H9 (cell line): Measurements from ENCODE around the gene STK24. TPM values are rescaled to one million over a fixed set of nuclear protein-coding genes. Genes with fewer than 3 reads are reported as not detected.

Source experiments
- DNase-seq: peaks from one replicate; pipeline ENCODE4 v3.0.0-alpha.2; 2017
- H2AFZ ChIP-seq: one replicate; pipeline ENCODE4 v1.6.1; 2013; ENCODE audit warnings: mild to moderate bottlenecking, low read length, control low read depth, moderate library complexity
- H2AK5ac ChIP-seq: 2 replicates; pipeline ENCODE4 v1.6.1; 2013; ENCODE audit warnings: low read length, control low read depth, mixed read lengths; ENCODE audit not compliant: insufficient read length
- H2BK120ac ChIP-seq: one replicate; pipeline ENCODE4 v1.6.1; 2013; ENCODE audit warnings: low read depth, mild to moderate bottlenecking, low read length, control low read depth, inconsistent platforms; ENCODE audit not compliant: poor library complexity, severe bottlenecking
- H2BK12ac ChIP-seq: 2 replicates; pipeline ENCODE4 v1.6.1; 2013; ENCODE audit warnings: low read length, control low read depth, mixed read lengths, low read depth; ENCODE audit not compliant: insufficient read length
- H2BK15ac ChIP-seq: 2 replicates; pipeline ENCODE4 v1.6.1; 2013; ENCODE audit warnings: low read depth, low read length, control low read depth
- H2BK20ac ChIP-seq: one replicate; pipeline ENCODE4 v1.6.1; 2013; ENCODE audit warnings: low read depth, mild to moderate bottlenecking, low read length, control low read depth, inconsistent platforms; ENCODE audit not compliant: poor library complexity, severe bottlenecking
- H2BK5ac ChIP-seq: 2 replicates; pipeline ENCODE4 v1.6.1; 2013; ENCODE audit warnings: low read length, control low read depth, mixed read lengths; ENCODE audit not compliant: insufficient read length
- H3K14ac ChIP-seq: 2 replicates; pipeline ENCODE4 v1.6.1; 2013; ENCODE audit warnings: low read length, control low read depth; ENCODE audit not compliant: insufficient read depth
- H3K18ac ChIP-seq: 2 replicates; pipeline ENCODE4 v1.6.1; 2013; ENCODE audit warnings: low read depth, mild to moderate bottlenecking, mixed read lengths, low read length, control low read depth; ENCODE audit not compliant: insufficient read length
- H3K23ac ChIP-seq: 2 replicates; pipeline ENCODE4 v1.6.1; 2013; ENCODE audit warnings: low read length, control low read depth, mixed read lengths, low read depth; ENCODE audit not compliant: insufficient read length
- H3K23me2 ChIP-seq: 2 replicates; pipeline ENCODE4 v1.6.1; 2013; ENCODE audit warnings: low read depth, mild to moderate bottlenecking, mixed read lengths, low read length, control low read depth; ENCODE audit not compliant: insufficient read length, poor library complexity, severe bottlenecking
- H3K27ac ChIP-seq: 2 replicates; pipeline ENCODE4 v1.5.1; 2013; ENCODE audit warnings: low read length, control low read depth, mixed read lengths, low read depth; ENCODE audit not compliant: insufficient read length
- H3K27me3 ChIP-seq: 2 replicates; pipeline ENCODE4 v1.6.1; 2013; ENCODE audit warnings: low read length, control low read depth, inconsistent platforms; ENCODE audit not compliant: insufficient read depth
- H3K4ac ChIP-seq: 2 replicates; pipeline ENCODE4 v1.6.1; 2013; ENCODE audit warnings: low read depth, mild to moderate bottlenecking, control low read depth, inconsistent platforms, low read length, moderate library complexity
- H3K4me1 ChIP-seq: 2 replicates; pipeline ENCODE4 v1.6.1; 2013; ENCODE audit warnings: low read length, control low read depth, inconsistent platforms; ENCODE audit not compliant: insufficient read depth
- H3K4me2 ChIP-seq: 2 replicates; pipeline ENCODE4 v1.6.1; 2013; ENCODE audit warnings: low read length, control low read depth, mixed read lengths; ENCODE audit not compliant: insufficient read length, insufficient read depth
- H3K56ac ChIP-seq: 2 replicates; pipeline ENCODE4 v1.6.1; 2013; ENCODE audit warnings: low read depth, mild to moderate bottlenecking, mixed read lengths, low read length, control low read depth; ENCODE audit not compliant: insufficient read length
- H3K79me1 ChIP-seq: 2 replicates; pipeline ENCODE4 v1.6.1; 2013; ENCODE audit warnings: low read depth, mild to moderate bottlenecking, moderate library complexity, low read length, control low read depth, inconsistent platforms; ENCODE audit not compliant: insufficient read depth, poor library complexity, severe bottlenecking
- H3K79me2 ChIP-seq: 2 replicates; pipeline ENCODE4 v1.6.1; 2013; ENCODE audit warnings: low read length, control low read depth, inconsistent platforms; ENCODE audit not compliant: insufficient read depth
- H3K9ac ChIP-seq: 2 replicates; pipeline ENCODE4 v1.6.1; 2013; ENCODE audit warnings: low read length, control low read depth, mixed read lengths; ENCODE audit not compliant: insufficient read length; ENCODE audit errors: extremely low read depth
- H3K9me3 ChIP-seq: one replicate; pipeline ENCODE4 v1.6.1; 2013; ENCODE audit warnings: low read depth, low read length, inconsistent platforms; ENCODE audit not compliant: control insufficient read depth
- H3T11ph ChIP-seq: one replicate; pipeline ENCODE4 v1.6.1; 2013; ENCODE audit warnings: mild to moderate bottlenecking, low read length, control low read depth, inconsistent platforms
- H4K20me1 ChIP-seq: one replicate; pipeline ENCODE4 v1.6.1; 2013; ENCODE audit not compliant: control insufficient read depth, insufficient read length, insufficient read depth
- H4K5ac ChIP-seq: 2 replicates; pipeline ENCODE4 v1.6.1; 2013; ENCODE audit warnings: low read depth, mild to moderate bottlenecking, mixed read lengths, low read length, control low read depth; ENCODE audit not compliant: insufficient read length
- H4K8ac ChIP-seq: replicated peaks from 2 replicates; pipeline ENCODE4 v1.6.1; 2013; ENCODE audit warnings: low read length, control low read depth, mixed read lengths, low read depth; ENCODE audit not compliant: insufficient read length
- H4K91ac ChIP-seq: 2 replicates; pipeline ENCODE4 v1.6.1; 2013; ENCODE audit warnings: low read depth, mild to moderate bottlenecking, moderate library complexity, mixed read lengths, low read length, control low read depth; ENCODE audit not compliant: insufficient read length
- H3K27ac Mint-ChIP-seq, 3 experiments: 2 replicates in 2 of 3; 3 replicates in 1 of 3; pipeline ENCODE4 v1.8.0; 2020 to 2021; ENCODE audit warnings: mixed read lengths in 3 of 3, mild to moderate bottlenecking in 1 of 3, moderate library complexity in 1 of 3
- H3K27me3 Mint-ChIP-seq: 2 replicates; pipeline ENCODE4 v1.8.0; 2021; ENCODE audit warnings: low read depth, mild to moderate bottlenecking, moderate library complexity, mixed read lengths
- H3K36me3 Mint-ChIP-seq, 3 experiments: 2 replicates in 2 of 3; 3 replicates in 1 of 3; pipeline ENCODE4 v1.8.0; 2020 to 2021; ENCODE audit warnings: low read depth in 3 of 3, mixed read lengths in 3 of 3; ENCODE audit not compliant: insufficient read depth in 1 of 3
- H3K4me1 Mint-ChIP-seq, 2 experiments: 2 replicates each; pipeline ENCODE4 v1.8.0; 2020; ENCODE audit warnings: mixed read lengths in 2 of 2
- H3K4me3 Mint-ChIP-seq, 2 experiments: 2 replicates in 1 of 2; 3 replicates in 1 of 2; pipeline ENCODE4 v1.8.0; 2020 to 2021; ENCODE audit warnings: mild to moderate bottlenecking in 2 of 2, mixed read lengths in 2 of 2, moderate library complexity in 1 of 2
- H3K9me3 Mint-ChIP-seq, 2 experiments: 2 replicates in 1 of 2; 3 replicates in 1 of 2; pipeline ENCODE4 v1.8.0; 2020; ENCODE audit warnings: mild to moderate bottlenecking in 2 of 2, mixed read lengths in 2 of 2, moderate library complexity in 1 of 2
- CTCF ChIP-seq: fragments of 200-600 bp; sonication (generic); conservative IDR thresholded peaks from 3 replicates; pipeline ENCODE4 v1.8.0; 2021; ENCODE audit warnings: antibody characterized with exemption, mild to moderate bottlenecking
- WGBS: extraction: QIAGEN DNeasy Blood & Tissue Kit; methylation state at CpG from one replicate; pipeline ENCODE4 v1.1.7; 2013; ENCODE audit warnings: missing lambda C conversion rate, low lambda C conversion rate, mixed read lengths; ENCODE audit not compliant: insufficient read length; ENCODE audit errors: extremely low coverage; 5-methylcytosine and 5-hydroxymethylcytosine counted together
- total RNA-seq: library from RNA; stranded (reverse); gene quantifications from 2 replicates; pipeline ENCODE4 v1.2.1, GENCODE V29; 2021

The STK24 gene
- total RNA-seq, 1 experiment from 2014 or later: 134 TPM

GRCh38 chr13:98473135-98473787 is 103.6 kb downstream of the STK24 start:
- Histone ChIP-seq H3K23me2 (no peaks in the 10 kb centered on the region), H2BK20ac (no peak overlapping the region), H4K8ac (no peak overlapping the region), H3T11ph (no peak overlapping the region), H4K5ac (no peak overlapping the region), H2BK12ac (no peak overlapping the region), H3K18ac (no peak overlapping the region), H2AK5ac (no peak overlapping the region), H3K9me3 (no peaks in the 10 kb centered on the region), H2BK5ac (no peak overlapping the region), H2AFZ (no peak overlapping the region), H4K91ac (no peak overlapping the region), H3K27ac (no peak overlapping the region), H3K4me2 (no peak overlapping the region), H2BK15ac (no peak overlapping the region), H3K23ac (no peak overlapping the region), H3K56ac (no peak overlapping the region), H3K4me1 (peaks cover 6% of the 10 kb centered on the region; the same call in 1 of the 2 replicates), H3K27me3 (no peaks in the 10 kb centered on the region), H2BK120ac (no peak overlapping the region), H3K14ac (no peak overlapping the region), H3K4ac (no peak overlapping the region), H3K79me1 (peaks cover 10% of the 10 kb centered on the region), H3K79me2 (peaks cover 3% of the 10 kb centered on the region; the same call in 1 of the 2 replicates), H3K9ac (no peak overlapping the region), H4K20me1 (no peaks in the 10 kb centered on the region)
- Mint-ChIP-seq H3K27ac (no peak overlapping the region; a peak in 1 of 7 replicates), H3K4me3 (no peak overlapping the region), H3K27me3 (no peaks in the 10 kb centered on the region), H3K36me3 (peaks cover 28 to 38% (median 35%) of the 10 kb centered on the region in 3 experiments; a peak in 6 of 7 replicates), H3K9me3 (no peaks in the 10 kb centered on the region; a peak in 1 of 5 replicates), H3K4me1 (peaks cover 31 to 36% of the 10 kb centered on the region in 2 experiments)
- no CpG with 5 or more reads among the region's 5 CpGs for WGBS
- TF ChIP-seq CTCF: no peak
- DNase-seq: no peak
